ENCODE measurements around the gene AZI2. TPM values are rescaled to one million over a fixed set of nuclear protein-coding genes. Genes with fewer than 3 reads are reported as not detected.

The AZI2 gene
- total RNA-seq, 2 experiments from 2014 or later = 63.3 to 68.1 TPM

GRCh38 chr3:28294667-28295413, 53.8 kb downstream of the AZI2 start:
- DNase-seq (no peak), ATAC-seq (peak; percentile 20)
- CTCF ChIA-PET = interaction anchor here (0.7 to 1.5 kb wide), 3 partner anchors 572 to 583 kb away, joined by 3 to 7 read pairs (median 4); partner anchors contain the start of gene EOMES
- H3K27ac Mint-ChIP-seq = peak overlapping the region; percentile 78
- no peaks in the 10 kb centered on the region for H3K9me3 Mint-ChIP-seq (ENCODE audit: low read depth)
- peaks cover 17% of the 10 kb centered on the region for H3K4me1 Mint-ChIP-seq
- peak overlapping the region; percentile 33 for H3K4me3 Mint-ChIP-seq
- H3K36me3 Mint-ChIP-seq = peaks cover 26% of the 10 kb centered on the region
- no peaks in the 10 kb centered on the region for H3K27me3 Mint-ChIP-seq

- peaks cover 17% of the 10 kb centered on the region for H3K4me1 Mint-ChIP-seq
- no peak overlapping the region for H3K27ac Mint-ChIP-seq
- CTCF ChIA-PET = interaction anchor here (1.0 to 1.3 kb wide), 3 partner anchors 56 to 580 kb away, joined by 3 to 5 read pairs (median 4); partner anchors contain the start of genes AZI2, EOMES and ZCWPW2
- H3K36me3 Mint-ChIP-seq = peaks cover 26% of the 10 kb centered on the region
- DNase-seq = no peak
- H3K27me3 Mint-ChIP-seq = no peaks in the 10 kb centered on the region
- peak overlapping the region; percentile 20 for H3K4me3 Mint-ChIP-seq
- ATAC-seq = no peak
- no peaks in the 10 kb centered on the region for H3K9me3 Mint-ChIP-seq (ENCODE audit: low read depth)
Observed at GRCh38 chr3:28292622-28293021, 56.0 kb downstream of the AZI2 start.

- H3K27ac Mint-ChIP-seq = no peak overlapping the region
- no peak overlapping the region for H3K4me3 Mint-ChIP-seq
- peaks cover 23% of the 10 kb centered on the region for H3K36me3 Mint-ChIP-seq
- DNase-seq (no peak), ATAC-seq (no peak)
- peaks cover 19% of the 10 kb centered on the region for H3K4me1 Mint-ChIP-seq
- H3K27me3 Mint-ChIP-seq = no peaks in the 10 kb centered on the region
- CTCF ChIA-PET = interaction anchor here (1.0 to 1.3 kb wide), 2 partner anchors 570 to 579 kb away, joined by 4 to 5 read pairs; partner anchors contain the start of gene EOMES
- H3K9me3 Mint-ChIP-seq (ENCODE audit: low read depth) = no peaks in the 10 kb centered on the region
Observed at GRCh38 chr3:28291577-28291976, 57.0 kb downstream of the AZI2 start.

- peak; percentile 35 for ATAC-seq
- DNase-seq = no peak
- Mint-ChIP-seq H3K27me3 (no peaks in the 10 kb centered on the region), H3K9me3 (ENCODE audit: low read depth) (no peaks in the 10 kb centered on the region), H3K27ac (peak overlapping the region; percentile 41), H3K4me3 (no peak overlapping the region), H3K4me1 (peaks cover 18% of the 10 kb centered on the region), H3K36me3 (peaks cover 22% of the 10 kb centered on the region)
- CTCF ChIA-PET = no interaction called here
Observed at GRCh38 chr3:28290863-28291300, 57.7 kb downstream of the AZI2 start.

GRCh38 chr3:28287046-28287445, 61.6 kb downstream of the AZI2 start:
- H3K36me3 Mint-ChIP-seq = peaks cover 19% of the 10 kb centered on the region
- ATAC-seq (no peak), DNase-seq (no peak)
- H3K9me3 Mint-ChIP-seq (ENCODE audit: low read depth) = no peaks in the 10 kb centered on the region
- H3K4me1 Mint-ChIP-seq = peaks cover 14% of the 10 kb centered on the region
- CTCF ChIA-PET = interaction anchor here (0.8 to 4.2 kb wide), 10 partner anchors 9 to 574 kb away, joined by 3 to 24 read pairs (median 4); partner anchors contain the start of gene EOMES
- H3K27me3 Mint-ChIP-seq = no peaks in the 10 kb centered on the region
- peak overlapping the region; percentile 22 for H3K27ac Mint-ChIP-seq
- peak overlapping the region; percentile 25 for H3K4me3 Mint-ChIP-seq

- Mint-ChIP-seq H3K27ac (no peak overlapping the region), H3K4me3 (no peak overlapping the region), H3K36me3 (peaks cover 17% of the 10 kb centered on the region), H3K4me1 (peaks cover 13% of the 10 kb centered on the region), H3K9me3 (ENCODE audit: low read depth) (no peaks in the 10 kb centered on the region), H3K27me3 (no peaks in the 10 kb centered on the region)
- CTCF ChIA-PET = interaction anchor here (0.8 to 4.2 kb wide), 9 partner anchors 10 to 574 kb away, joined by 3 to 24 read pairs (median 4); partner anchors contain the start of gene EOMES
- ATAC-seq (peak; percentile 80), DNase-seq (no peak)
Observed at GRCh38 chr3:28286595-28286994, 62.0 kb downstream of the AZI2 start.

- Mint-ChIP-seq H3K4me1 (peaks cover 8% of the 10 kb centered on the region), H3K9me3 (ENCODE audit: low read depth) (no peaks in the 10 kb centered on the region), H3K27ac (no peak overlapping the region), H3K36me3 (peaks cover 16% of the 10 kb centered on the region), H3K27me3 (no peaks in the 10 kb centered on the region), H3K4me3 (no peak overlapping the region)
- CTCF ChIA-PET = interaction anchor here (1.5 kb wide), 1 partner anchor 569 kb away, joined by 3 read pairs; no protein-coding TSS in a partner anchor
- DNase-seq = no peak
- no peak for ATAC-seq
Observed at GRCh38 chr3:28280781-28281180, 67.8 kb downstream of the AZI2 start.

- H3K4me1 Mint-ChIP-seq = peaks cover 2% of the 10 kb centered on the region
- H3K27me3 Mint-ChIP-seq = no peaks in the 10 kb centered on the region
- H3K4me3 Mint-ChIP-seq = no peak overlapping the region
- ATAC-seq (no peak), DNase-seq (no peak)
- CTCF ChIA-PET = interaction anchor here (1.6 kb wide), 1 partner anchor 567 kb away, joined by 6 read pairs; no protein-coding TSS in a partner anchor
- no peaks in the 10 kb centered on the region for H3K9me3 Mint-ChIP-seq (ENCODE audit: low read depth)
- no peak overlapping the region for H3K27ac Mint-ChIP-seq
- peaks cover 25% of the 10 kb centered on the region for H3K36me3 Mint-ChIP-seq
Observed at GRCh38 chr3:28279770-28280169, 68.9 kb downstream of the AZI2 start.

- CTCF ChIA-PET = interaction anchor here (1.6 kb wide), 1 partner anchor 566 kb away, joined by 6 read pairs; no protein-coding TSS in a partner anchor
- peaks cover 31% of the 10 kb centered on the region for H3K36me3 Mint-ChIP-seq
Observed at GRCh38 chr3:28278918-28279317, 69.7 kb downstream of the AZI2 start.

GRCh38 chr3:28273837-28274236, 74.8 kb downstream of the AZI2 start:
- DNase-seq = no peak
- Mint-ChIP-seq H3K9me3 (ENCODE audit: low read depth) (peaks cover 22% of the 10 kb centered on the region), H3K4me1 (peaks cover 10% of the 10 kb centered on the region), H3K27ac (no peak overlapping the region), H3K27me3 (no peaks in the 10 kb centered on the region), H3K36me3 (peaks cover 71% of the 10 kb centered on the region), H3K4me3 (no peak overlapping the region)
- ATAC-seq = no peak
- CTCF ChIA-PET = no interaction called here

More at GRCh38 chr3:28278918-28279317, 69.7 kb downstream of the AZI2 start:
- H3K4me3 Mint-ChIP-seq = no peak overlapping the region
- DNase-seq = no peak
- H3K4me1 Mint-ChIP-seq = peaks cover 2% of the 10 kb centered on the region
- no peak for ATAC-seq
- no peak overlapping the region for H3K27ac Mint-ChIP-seq
- H3K27me3 Mint-ChIP-seq = no peaks in the 10 kb centered on the region
- H3K9me3 Mint-ChIP-seq (ENCODE audit: low read depth) = peaks cover 4% of the 10 kb centered on the region

Other genes starting within 250 kb of the AZI2 start
- gene CMC1, start 107.2 kb downstream of the AZI2 start, total RNA-seq = 10 to 100 TPM; 22.5 to 23.7 TPM
- under 1 TPM in 1 of 2 experiments, not detected in 1; 0.35 TPM for gene ZCWPW2, start 103 bp downstream of the AZI2 start, total RNA-seq